ACC112 (cell line): ENCODE data around the gene ADRA2C.

Experiments used
- H2AFZ ChIP-seq: fragments of 200-600 bp; sonication (generic); one replicate; pipeline ENCODE4 v1.6.0; 2017; ENCODE audit warnings: antibody characterized with exemption, low read length; ENCODE audit not compliant: unreplicated experiment
- H3K27ac ChIP-seq: fragments of 200-600 bp; sonication (generic); 2 replicates; pipeline ENCODE4 v1.5.1; 2014; ENCODE audit warnings: low read depth, mild to moderate bottlenecking, antibody characterized with exemption, low read length, moderate library complexity
- H3K27me3 ChIP-seq: fragments of 200-600 bp; sonication (generic); 2 replicates; pipeline ENCODE4 v1.6.1; 2014; ENCODE audit warnings: mild to moderate bottlenecking, antibody characterized with exemption, low read length, moderate library complexity, mixed read lengths; ENCODE audit not compliant: insufficient read depth
- H3K36me3 ChIP-seq: fragments of 200-600 bp; sonication (generic); 2 replicates; pipeline ENCODE4 v1.6.1; 2016; ENCODE audit warnings: mild to moderate bottlenecking, antibody characterized with exemption, low read length, moderate library complexity, mixed read lengths; ENCODE audit not compliant: insufficient read depth
- H3K4me1 ChIP-seq: fragments of 200-600 bp; sonication (generic); one replicate; pipeline ENCODE4 v1.6.1; 2016; ENCODE audit warnings: low read length, mixed read lengths; ENCODE audit not compliant: insufficient read depth, unreplicated experiment, control insufficient read depth
- H3K4me3 ChIP-seq: fragments of 200-600 bp; sonication (generic); 2 replicates; pipeline ENCODE4 v1.5.1; 2014; ENCODE audit warnings: mild to moderate bottlenecking, low read depth, low read length
- H3K79me2 ChIP-seq: fragments of 200-600 bp; sonication (generic); one replicate; pipeline ENCODE4 v1.6.0; 2016; ENCODE audit warnings: low read length; ENCODE audit not compliant: control insufficient read depth, unreplicated experiment, insufficient read depth

The ADRA2C gene

GRCh38 chr4:3779509-3779908, 13.3 kb downstream of the ADRA2C start:
- Histone ChIP-seq H3K36me3 (no peaks in the 10 kb centered on the region), H3K27ac (no peak overlapping the region), H3K79me2 (no peaks in the 10 kb centered on the region), H3K4me3 (no peak overlapping the region), H2AFZ (no peak overlapping the region), H3K4me1 (no peaks in the 10 kb centered on the region), H3K27me3 (peaks cover 28% of the 10 kb centered on the region)

GRCh38 chr4:3780347-3781171, 14.4 kb downstream of the ADRA2C start:
- Histone ChIP-seq H3K4me1 (no peaks in the 10 kb centered on the region), H3K36me3 (no peaks in the 10 kb centered on the region), H3K4me3 (no peak overlapping the region), H2AFZ (no peak overlapping the region), H3K79me2 (no peaks in the 10 kb centered on the region), H3K27me3 (peaks cover 26% of the 10 kb centered on the region), H3K27ac (no peak overlapping the region)

GRCh38 chr4:3781193-3781886, 15.2 kb downstream of the ADRA2C start:
- Histone ChIP-seq H2AFZ (no peak overlapping the region), H3K27me3 (peaks cover 20% of the 10 kb centered on the region), H3K27ac (no peak overlapping the region), H3K79me2 (no peaks in the 10 kb centered on the region), H3K4me1 (no peaks in the 10 kb centered on the region), H3K36me3 (no peaks in the 10 kb centered on the region), H3K4me3 (no peak overlapping the region)

GRCh38 chr4:3781997-3782930, 16.1 kb downstream of the ADRA2C start:
- no peaks in the 10 kb centered on the region for H3K4me1 ChIP-seq
- H2AFZ ChIP-seq, result no peak overlapping the region
- no peaks in the 10 kb centered on the region for H3K36me3 ChIP-seq
- no peak overlapping the region for H3K27ac ChIP-seq
- peaks cover 17% of the 10 kb centered on the region for H3K27me3 ChIP-seq
- H3K4me3 ChIP-seq, result no peak overlapping the region
- no peaks in the 10 kb centered on the region for H3K79me2 ChIP-seq

- no peak overlapping the region for H3K4me3 ChIP-seq
- H3K27me3 ChIP-seq, result peaks cover 19% of the 10 kb centered on the region
- no peaks in the 10 kb centered on the region for H3K36me3 ChIP-seq
- H3K27ac ChIP-seq, result no peak overlapping the region
- H3K79me2 ChIP-seq, result no peaks in the 10 kb centered on the region
- H2AFZ ChIP-seq, result no peak overlapping the region
- H3K4me1 ChIP-seq, result no peaks in the 10 kb centered on the region
Measured at GRCh38 chr4:3783693-3784306, 17.6 kb downstream of the ADRA2C start.

GRCh38 chr4:3784454-3785291, 18.5 kb downstream of the ADRA2C start:
- Histone ChIP-seq H3K4me3 (no peak overlapping the region), H3K27me3 (peaks cover 25% of the 10 kb centered on the region), H2AFZ (no peak overlapping the region), H3K79me2 (no peaks in the 10 kb centered on the region), H3K4me1 (no peaks in the 10 kb centered on the region), H3K27ac (no peak overlapping the region), H3K36me3 (no peaks in the 10 kb centered on the region)

GRCh38 chr4:3785292-3785565, 19.0 kb downstream of the ADRA2C start:
- Histone ChIP-seq H3K27ac (no peak overlapping the region), H3K79me2 (no peaks in the 10 kb centered on the region), H2AFZ (no peak overlapping the region), H3K27me3 (peaks cover 28% of the 10 kb centered on the region), H3K4me3 (no peak overlapping the region), H3K36me3 (no peaks in the 10 kb centered on the region), H3K4me1 (no peaks in the 10 kb centered on the region)

- H3K4me3 ChIP-seq, result no peak overlapping the region
- no peak overlapping the region for H2AFZ ChIP-seq
- no peaks in the 10 kb centered on the region for H3K79me2 ChIP-seq
- H3K27ac ChIP-seq, result no peak overlapping the region
- no peaks in the 10 kb centered on the region for H3K4me1 ChIP-seq
- peaks cover 28% of the 10 kb centered on the region for H3K27me3 ChIP-seq
- no peaks in the 10 kb centered on the region for H3K36me3 ChIP-seq
Measured at GRCh38 chr4:3786196-3786869, 20.1 kb downstream of the ADRA2C start.

GRCh38 chr4:3787489-3788365, 21.5 kb downstream of the ADRA2C start:
- Histone ChIP-seq H3K27me3 (peaks cover 21% of the 10 kb centered on the region), H3K27ac (no peak overlapping the region), H2AFZ (no peak overlapping the region), H3K4me1 (no peaks in the 10 kb centered on the region), H3K4me3 (no peak overlapping the region), H3K36me3 (no peaks in the 10 kb centered on the region), H3K79me2 (no peaks in the 10 kb centered on the region)
